PFSK-1 (cell line): ENCODE data around the gene LRRTM2.

Experiments used
- FOXP2 ChIP-seq: optimal IDR thresholded peaks from 2 replicates; pipeline ENCODE3; 2011; ENCODE audit warnings: borderline replicate concordance, control low read depth, inconsistent platforms; ENCODE audit not compliant: insufficient read depth; ENCODE audit errors: extremely low read length, extremely low read depth
- POLR2AphosphoS5 ChIP-seq: IDR thresholded peaks from 2 replicates; pipeline ENCODE4 v1.6.1; 2012; ENCODE audit warnings: low read depth, mild to moderate bottlenecking, control low read depth, low read length, moderate library complexity
- REST ChIP-seq, 2 experiments: IDR thresholded peaks; 2 replicates each; pipeline versions ENCODE4 v1.6.1 to v1.8.0; 2011 to 2012; ENCODE audit warnings: low read depth in 2 of 2, low read length in 2 of 2, control low read depth in 1 of 2, inconsistent platforms in 1 of 2, mild to moderate bottlenecking in 1 of 2, moderate library complexity in 1 of 2; ENCODE audit not compliant: insufficient read depth in 1 of 2
- SIN3A ChIP-seq: IDR thresholded peaks from 2 replicates; pipeline ENCODE4 v1.6.1; 2012; ENCODE audit warnings: mild to moderate bottlenecking, low read length, moderate library complexity, borderline replicate concordance; ENCODE audit not compliant: insufficient read depth
- TAF1 ChIP-seq: IDR thresholded peaks from 2 replicates; pipeline ENCODE4 v1.6.1; 2012; ENCODE audit warnings: low read length, control low read depth, borderline replicate concordance; ENCODE audit not compliant: insufficient read depth

Gene LRRTM2

GRCh38 chr5:138905541-138905940 is 30.4 kb upstream of the LRRTM2 start:
- TF ChIP-seq FOXP2 (no peak), POLR2AphosphoS5 (no peak), TAF1 (no peak), REST (IDR thresholded peaks at IDR 0.05; ENCODE audit: insufficient read depth in 1 of 2, low read depth in 2 of 2, low read length in 2 of 2) (no peak), SIN3A (no peak)

- no peak for TF ChIP-seq TAF1
- TF ChIP-seq FOXP2, result no peak
- no peak for TF ChIP-seq SIN3A
- TF ChIP-seq REST (IDR thresholded peaks at IDR 0.05; ENCODE audit: insufficient read depth in 1 of 2, low read depth in 2 of 2, low read length in 2 of 2), result no peak
- TF ChIP-seq POLR2AphosphoS5, result no peak
Observed at GRCh38 chr5:138903130-138903775, 28.1 kb upstream of the LRRTM2 start.

DNA sequence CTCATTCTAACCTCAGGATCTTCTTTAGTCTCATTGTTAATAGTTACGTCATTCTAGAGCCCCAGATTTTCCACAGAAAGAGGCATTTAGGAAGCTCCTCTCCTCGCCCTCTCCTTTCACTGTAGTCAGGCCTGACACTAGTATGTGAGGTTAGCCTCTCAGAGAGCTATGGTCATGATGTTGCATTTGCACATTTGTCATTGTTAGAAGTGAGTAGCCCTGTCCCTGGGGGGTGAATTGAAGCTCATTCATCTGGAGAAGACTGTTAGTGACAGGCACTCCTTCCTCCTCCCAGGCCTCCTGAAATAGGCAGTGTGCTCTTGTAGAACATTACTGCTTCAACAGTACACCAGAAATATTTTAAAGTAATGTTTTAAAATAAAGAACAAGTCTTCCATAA is 26.6 kb upstream of the LRRTM2 start:
- no peak for TF ChIP-seq FOXP2
- no peak for TF ChIP-seq REST (IDR thresholded peaks at IDR 0.05; ENCODE audit: insufficient read depth in 1 of 2, low read depth in 2 of 2, low read length in 2 of 2)
- no peak for TF ChIP-seq TAF1
- TF ChIP-seq SIN3A, result no peak
- no peak for TF ChIP-seq POLR2AphosphoS5

- TF ChIP-seq FOXP2 (no peak), TAF1 (no peak), SIN3A (no peak), POLR2AphosphoS5 (no peak), REST (IDR thresholded peaks at IDR 0.05; ENCODE audit: insufficient read depth in 1 of 2, low read depth in 2 of 2, low read length in 2 of 2) (no peak)
Observed at GRCh38 chr5:138900281-138900965, 25.3 kb upstream of the LRRTM2 start.
